CD4-positive, alpha-beta T cell treated with Interleukin-10 for 1 hour (primary cell): ENCODE data around the gene PPP1R12B.

Experiments
- DNase-seq: peaks from one replicate; pipeline ENCODE4 v3.0.0-alpha.2; 2020

PPP1R12B gene

DNA sequence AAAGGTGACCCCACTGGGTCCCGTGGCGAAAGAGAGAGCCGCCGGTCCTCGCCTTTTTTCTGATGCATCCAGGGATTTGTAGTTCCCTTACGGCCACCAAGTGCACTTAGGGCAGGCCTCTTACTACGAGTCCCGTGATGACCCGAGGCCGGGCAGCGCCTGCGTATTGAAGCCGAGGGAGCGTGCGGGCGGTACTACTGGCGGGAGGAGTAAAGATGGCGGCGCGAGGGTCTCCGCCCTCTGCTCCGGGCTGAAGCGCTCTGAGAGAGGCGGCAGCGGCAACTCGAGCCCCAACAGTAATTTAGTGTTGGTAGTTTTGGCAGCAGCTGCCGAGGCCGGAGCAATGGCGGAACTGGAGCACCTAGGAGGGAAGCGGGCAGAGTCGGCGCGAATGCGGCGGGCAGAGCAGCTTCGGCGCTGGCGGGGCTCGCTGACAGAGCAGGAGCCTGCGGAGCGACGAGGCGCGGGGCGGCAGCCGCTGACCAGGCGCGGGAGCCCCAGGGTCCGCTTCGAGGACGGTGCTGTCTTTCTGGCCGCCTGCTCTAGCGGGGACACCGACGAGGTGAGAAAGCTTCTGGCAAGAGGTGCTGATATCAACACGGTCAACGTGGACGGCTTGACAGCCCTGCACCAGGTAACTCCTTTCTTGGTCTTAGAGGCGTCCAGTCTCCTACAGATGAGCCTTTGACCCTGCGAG is at the start of gene PPP1R12B:
Gene PPP1R12B, plus strand, starts transcription at position 191 of the 697 bp plus-strand sequence. Its CDS starts 153 bp downstream, at position 344.
- peak; percentile 97 for DNase-seq

GRCh38 chr1:202302166-202302565 is 46.3 kb upstream of the PPP1R12B start:
- DNase-seq: no peak

GRCh38 chr1:202304375-202304774 is 44.1 kb upstream of the PPP1R12B start:
- DNase-seq: no peak

DNA sequence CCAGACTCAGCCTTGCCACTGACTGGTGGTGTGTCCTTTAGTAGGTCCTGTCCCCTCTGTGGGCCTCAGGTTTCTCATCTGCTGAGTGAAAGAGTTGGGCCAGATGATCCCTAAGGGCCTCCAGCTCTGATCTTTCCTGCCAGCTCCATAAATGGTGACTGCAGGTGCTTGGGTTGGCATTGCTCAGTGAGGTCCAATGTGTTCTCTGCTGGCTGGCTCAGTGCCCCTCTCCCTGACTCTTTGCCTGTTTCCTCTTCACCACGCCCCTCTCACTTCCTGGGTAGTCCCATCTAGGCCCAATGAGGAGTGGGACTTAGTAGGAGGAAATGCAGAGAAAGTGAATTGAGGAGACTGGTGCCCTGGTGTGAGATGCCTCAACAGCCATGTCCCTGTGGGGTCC is 43.3 kb upstream of the PPP1R12B start:
- DNase-seq: no peak

GRCh38 chr1:202306535-202307345 is 41.8 kb upstream of the PPP1R12B start:
- DNase-seq: no peak

DNA sequence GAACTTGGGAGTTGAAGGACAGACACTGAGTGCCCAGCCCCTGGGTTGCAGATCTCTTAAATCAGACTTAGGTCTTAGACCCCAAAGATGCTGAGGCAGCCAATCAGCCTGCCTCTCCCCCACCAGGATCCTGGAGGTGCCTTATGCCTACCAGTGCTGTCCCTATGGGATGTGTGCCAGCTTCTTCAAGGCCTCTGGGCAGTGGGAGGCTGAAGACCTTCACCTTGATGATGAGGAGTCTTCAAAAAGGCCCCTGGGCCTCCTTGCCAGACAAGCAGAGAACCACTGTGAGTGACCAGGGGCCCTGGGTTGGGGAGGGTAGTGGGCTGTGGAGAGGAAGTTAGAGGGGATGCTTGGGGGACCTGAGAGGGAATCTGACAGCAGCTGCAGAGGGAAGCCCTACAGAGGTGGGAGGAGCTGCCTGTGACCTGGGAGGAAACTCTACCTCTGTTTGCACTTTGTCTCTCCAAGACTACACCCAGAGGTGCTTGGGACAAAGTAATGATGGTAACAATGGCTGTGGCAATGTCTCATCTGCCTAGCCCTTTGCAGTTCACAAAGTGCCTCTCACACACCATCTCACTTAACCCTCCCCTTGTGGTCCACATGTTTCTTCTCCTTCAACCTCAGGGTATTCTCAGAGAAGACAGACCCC is 38.3 kb upstream of the PPP1R12B start:
- no peak for DNase-seq

- no peak for DNase-seq
Observed at GRCh38 chr1:202310746-202311145, 37.8 kb upstream of the PPP1R12B start.

GRCh38 chr1:202311875-202312635 is 36.4 kb upstream of the PPP1R12B start:
- DNase-seq: no peak

DNA sequence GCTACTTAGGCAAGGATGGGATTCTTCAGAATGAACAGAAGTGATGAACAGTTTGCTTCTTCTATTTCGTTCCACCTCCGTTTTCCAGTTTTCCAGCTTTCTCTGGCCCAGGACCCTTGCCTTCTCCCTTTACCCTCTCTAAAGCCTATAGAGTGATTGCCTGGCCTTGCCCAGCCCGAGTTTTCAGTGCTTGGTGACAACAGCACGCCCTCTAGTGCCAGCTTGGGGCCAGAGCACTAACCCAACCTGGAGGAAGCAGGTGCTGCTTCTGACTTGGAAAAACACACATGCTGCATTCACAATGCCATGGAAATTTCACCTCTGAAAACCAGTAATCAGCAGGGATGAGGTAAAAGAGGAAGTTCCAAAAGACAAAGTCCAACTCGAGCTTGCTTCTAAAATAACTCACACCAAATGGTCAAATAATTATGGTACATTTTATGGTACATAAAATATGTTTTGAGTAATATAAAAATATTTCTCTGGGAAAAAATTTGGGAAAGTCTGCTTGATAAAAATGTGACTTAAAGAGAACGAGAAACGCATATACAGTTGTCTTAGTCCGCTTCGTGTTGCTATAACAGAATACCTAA is 32.8 kb upstream of the PPP1R12B start:
- peak; percentile 76 for DNase-seq

- DNase-seq: no peak
Observed at GRCh38 chr1:202316186-202316585, 32.3 kb upstream of the PPP1R12B start.

DNA sequence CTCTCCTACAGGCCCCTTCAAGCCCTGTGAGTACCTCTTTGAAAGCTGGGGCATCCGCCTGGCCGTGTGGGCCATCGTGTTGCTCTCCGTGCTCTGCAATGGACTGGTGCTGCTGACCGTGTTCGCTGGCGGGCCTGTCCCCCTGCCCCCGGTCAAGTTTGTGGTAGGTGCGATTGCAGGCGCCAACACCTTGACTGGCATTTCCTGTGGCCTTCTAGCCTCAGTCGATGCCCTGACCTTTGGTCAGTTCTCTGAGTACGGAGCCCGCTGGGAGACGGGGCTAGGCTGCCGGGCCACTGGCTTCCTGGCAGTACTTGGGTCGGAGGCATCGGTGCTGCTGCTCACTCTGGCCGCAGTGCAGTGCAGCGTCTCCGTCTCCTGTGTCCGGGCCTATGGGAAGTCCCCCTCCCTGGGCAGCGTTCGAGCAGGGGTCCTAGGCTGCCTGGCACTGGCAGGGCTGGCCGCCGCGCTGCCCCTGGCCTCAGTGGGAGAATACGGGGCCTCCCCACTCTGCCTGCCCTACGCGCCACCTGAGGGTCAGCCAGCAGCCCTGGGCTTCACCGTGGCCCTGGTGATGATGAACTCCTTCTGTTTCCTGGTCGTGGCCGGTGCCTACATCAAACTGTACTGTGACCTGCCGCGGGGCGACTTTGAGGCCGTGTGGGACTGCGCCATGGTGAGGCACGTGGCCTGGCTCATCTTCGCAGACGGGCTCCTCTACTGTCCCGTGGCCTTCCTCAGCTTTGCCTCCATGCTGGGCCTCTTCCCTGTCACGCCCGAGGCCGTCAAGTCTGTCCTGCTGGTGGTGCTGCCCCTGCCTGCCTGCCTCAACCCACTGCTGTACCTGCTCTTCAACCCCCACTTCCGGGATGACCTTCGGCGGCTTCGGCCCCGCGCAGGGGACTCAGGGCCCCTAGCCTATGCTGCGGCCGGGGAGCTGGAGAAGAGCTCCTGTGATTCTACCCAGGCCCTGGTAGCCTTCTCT is 30.3 kb upstream of the PPP1R12B start:
- DNase-seq: no peak

GRCh38 chr1:202319381-202320080 is 29.0 kb upstream of the PPP1R12B start:
- no peak for DNase-seq

DNA sequence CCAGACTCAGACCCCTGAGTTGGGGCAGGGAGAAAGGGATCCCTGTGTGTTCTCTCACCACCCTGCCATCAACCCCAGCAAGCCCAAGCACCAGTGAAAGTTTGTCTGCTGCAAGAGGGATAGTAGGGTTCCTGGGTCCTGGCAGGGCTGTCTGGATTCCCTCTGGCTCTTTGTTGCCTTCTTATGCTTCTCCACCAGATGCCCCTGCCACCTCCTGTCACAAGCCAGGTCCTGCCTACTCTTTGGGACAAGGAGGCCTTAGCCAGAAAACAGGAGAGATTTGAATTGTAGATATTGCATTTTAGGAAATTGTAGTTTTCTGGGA is 28.5 kb upstream of the PPP1R12B start:
- DNase-seq: no peak

DNA sequence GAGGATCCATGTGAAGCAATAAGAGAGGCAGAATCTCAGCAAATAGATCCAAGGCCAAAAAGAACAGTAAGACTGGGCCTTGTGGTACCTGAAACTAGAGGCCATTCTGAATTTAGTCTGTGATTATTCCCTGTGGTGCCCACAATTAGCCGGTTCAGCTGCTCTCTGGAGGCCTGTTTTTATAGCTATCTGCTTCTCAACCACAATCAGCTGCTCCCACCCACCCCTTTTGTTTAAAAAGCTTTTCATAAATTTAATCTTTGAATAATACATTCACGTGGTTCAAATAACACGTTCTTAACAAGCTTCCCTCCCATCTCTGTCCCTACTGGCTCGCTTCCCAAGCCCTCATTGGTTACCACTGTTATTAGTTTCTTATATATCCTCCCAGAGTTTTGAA is 24.8 kb upstream of the PPP1R12B start:
- no peak for DNase-seq

DNA sequence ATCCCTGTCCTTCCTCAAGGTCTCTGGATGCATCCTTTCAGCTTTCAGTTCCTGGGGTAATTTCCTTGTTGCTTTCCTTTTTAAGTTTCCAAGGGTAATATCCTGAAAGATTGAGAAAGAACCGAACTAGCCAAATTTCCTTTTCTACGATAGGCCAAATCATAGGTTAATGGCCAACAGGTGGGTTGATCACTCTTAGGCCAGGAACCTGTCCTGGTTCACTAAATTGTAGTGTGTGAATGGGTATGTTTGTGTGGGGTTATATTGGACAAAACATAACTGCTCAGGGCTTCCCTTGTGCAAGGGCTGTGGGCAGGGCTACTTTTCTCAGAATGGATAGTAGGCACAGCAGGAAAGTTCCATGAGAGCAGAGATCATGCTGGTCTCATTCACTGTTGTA is 23.9 kb upstream of the PPP1R12B start:
- no peak for DNase-seq

DNA sequence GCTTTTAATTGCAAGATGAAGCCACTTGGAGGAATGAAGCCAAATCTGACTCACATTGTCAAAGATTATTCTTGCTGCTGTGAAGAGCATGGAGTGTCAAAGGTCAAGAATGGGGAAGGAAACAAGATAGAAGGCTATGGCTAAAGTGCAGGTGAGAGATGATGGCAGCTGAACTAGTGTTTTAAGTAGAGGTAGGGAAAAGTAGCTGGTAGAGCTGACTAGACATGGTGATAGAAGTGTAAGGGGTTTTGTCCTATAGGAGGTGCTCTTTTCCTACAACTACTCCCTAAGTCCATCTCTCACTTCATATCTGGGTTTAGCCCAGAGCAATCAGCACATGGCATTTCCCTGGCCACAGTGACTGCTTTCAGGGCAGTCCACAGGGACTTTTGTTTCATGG is 18.6 kb upstream of the PPP1R12B start:
- no peak for DNase-seq

GRCh38 chr1:202333861-202334260 is 14.6 kb upstream of the PPP1R12B start:
- DNase-seq: no peak

- peak; percentile 67 for DNase-seq
Observed at GRCh38 chr1:202343652-202344349, 4.7 kb upstream of the PPP1R12B start.

DNA sequence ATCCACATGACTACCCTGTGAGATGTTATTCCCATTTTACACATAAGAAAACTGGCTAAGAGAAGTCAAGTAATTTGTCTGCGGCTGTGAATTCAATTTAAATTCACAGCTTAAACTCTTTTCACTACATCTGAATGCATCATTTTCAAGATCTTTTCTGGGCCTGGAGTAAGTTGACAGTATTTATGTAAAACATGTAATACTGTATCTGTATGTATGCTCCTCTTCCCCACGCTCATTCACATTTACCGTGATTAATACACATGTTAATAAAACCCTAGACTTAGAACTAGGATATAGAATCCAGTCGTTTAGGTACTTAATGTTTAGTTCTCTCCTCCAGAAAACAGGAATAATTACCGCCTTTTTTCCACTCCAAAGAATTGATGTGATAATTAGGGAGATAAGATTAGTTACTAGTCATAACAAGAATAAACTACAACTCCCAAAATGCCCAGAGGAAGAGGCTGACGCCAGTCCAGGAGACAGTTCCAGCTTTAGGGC is 442 bp upstream of the PPP1R12B start:
- no peak for DNase-seq
